ENCODE measurements around the gene RAPGEF1.
"Not testable (repeated sequence)": the region's sequence is repeated elsewhere in the genome, so short reads cannot be mapped to it uniquely, and the experiment has no call there.

The RAPGEF1 gene

DNA sequence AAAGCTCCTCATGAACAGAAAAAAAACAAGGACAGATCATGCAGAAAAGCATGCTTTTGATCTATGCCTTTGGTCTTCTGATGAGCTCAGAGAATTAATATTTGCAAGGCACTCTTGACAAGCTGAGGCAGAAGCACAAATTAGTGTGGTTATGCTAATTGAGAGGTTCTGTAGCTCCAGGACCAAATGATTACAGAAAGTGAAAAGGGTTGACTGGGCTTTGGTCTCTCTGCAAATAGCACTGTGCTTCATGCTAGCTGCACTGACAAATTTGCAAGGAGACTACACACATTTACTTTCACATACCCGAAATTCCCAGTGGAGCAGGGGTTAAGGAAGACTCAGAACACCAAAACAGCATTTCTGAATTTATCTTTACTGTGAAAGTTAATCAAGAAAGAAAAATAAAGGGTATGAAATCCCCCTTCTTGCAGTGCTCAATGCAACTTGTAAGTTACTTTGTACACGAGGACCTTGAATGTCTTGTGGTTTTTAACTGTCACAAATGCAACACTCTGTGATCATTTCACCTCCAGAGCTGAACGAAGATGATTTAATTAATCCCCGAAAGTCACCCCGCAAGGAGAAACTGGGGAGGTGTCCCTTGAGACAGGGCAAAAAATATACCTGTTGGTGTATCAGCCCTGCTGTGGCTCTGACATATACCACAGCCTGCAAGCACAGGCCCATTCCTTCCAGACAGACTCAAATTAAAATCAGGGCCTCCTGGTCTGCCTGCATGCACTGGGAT lies 11.9 kb downstream of the RAPGEF1 start:
- DNase-seq = peak in 1 of 5 experiments; percentile 69

- DNase-seq = no peak
Observed at GRCh38 chr9:131727184-131727759, 12.6 kb downstream of the RAPGEF1 start.

- DNase-seq = peak in 1 of 5 experiments; percentile 63
Observed at GRCh38 chr9:131724683-131725082, 15.2 kb downstream of the RAPGEF1 start.

GRCh38 chr9:131723632-131724031 lies 16.2 kb downstream of the RAPGEF1 start:
- DNase-seq = no peak

GRCh38 chr9:131722255-131722654 lies 17.6 kb downstream of the RAPGEF1 start:
- DNase-seq = no peak

- DNase-seq = no peak
Observed at GRCh38 chr9:131721076-131721475, 18.8 kb downstream of the RAPGEF1 start.

DNA sequence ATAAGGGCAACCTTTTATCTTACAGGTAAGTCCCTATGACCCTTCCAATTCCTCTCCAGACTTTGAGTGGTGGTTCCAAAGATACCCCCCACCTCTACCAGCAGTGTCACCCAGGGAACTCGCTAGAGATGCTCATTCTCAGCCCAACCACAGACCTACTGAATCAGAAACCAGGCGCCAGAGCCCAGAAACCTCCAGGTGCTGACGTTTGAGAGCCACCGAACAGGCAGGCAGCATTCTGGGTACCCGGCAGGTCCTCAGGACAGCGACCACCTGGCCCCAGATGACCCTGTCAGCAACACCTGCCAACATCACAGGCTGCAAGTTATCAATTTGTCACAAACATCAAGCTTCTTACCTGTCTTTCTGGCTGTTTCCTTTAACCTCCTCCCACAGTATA lies 19.5 kb downstream of the RAPGEF1 start:
- peak in 1 of 5 experiments; percentile 74 for DNase-seq

DNA sequence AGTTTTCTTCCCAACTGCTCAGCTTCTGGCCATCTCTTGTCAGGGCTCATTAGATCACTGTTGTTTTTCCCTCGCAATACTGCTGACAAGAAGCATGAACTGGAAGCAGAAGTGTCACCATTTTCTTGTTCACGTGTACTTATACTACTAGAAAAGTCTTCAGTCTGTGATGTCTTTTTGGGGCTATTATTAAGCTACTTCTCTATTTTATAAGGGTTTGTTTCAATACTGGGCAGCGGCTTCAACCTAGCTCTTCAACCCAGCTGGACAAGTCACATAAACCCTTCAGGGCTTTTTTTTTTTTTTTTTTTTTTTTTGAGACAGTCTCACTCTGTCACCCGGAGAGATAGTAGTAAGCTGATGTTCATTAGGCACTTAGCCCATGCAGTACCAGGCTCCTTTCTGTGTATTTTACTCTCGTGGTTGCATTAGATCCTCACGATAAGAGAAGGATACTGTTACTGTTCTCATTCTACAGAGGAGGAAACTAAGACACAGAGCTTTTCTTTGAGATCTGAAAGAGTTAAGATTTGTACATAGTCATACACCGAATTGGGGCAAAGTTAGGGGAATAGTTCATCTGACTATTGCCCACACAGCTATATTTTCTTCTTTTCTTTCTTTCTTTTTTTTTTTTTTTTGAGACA lies 20.5 kb downstream of the RAPGEF1 start:
- peak in 1 of 5 experiments; percentile 66 for DNase-seq

- DNase-seq = no peak
Observed at GRCh38 chr9:131717719-131718460, 22.0 kb downstream of the RAPGEF1 start.

DNA sequence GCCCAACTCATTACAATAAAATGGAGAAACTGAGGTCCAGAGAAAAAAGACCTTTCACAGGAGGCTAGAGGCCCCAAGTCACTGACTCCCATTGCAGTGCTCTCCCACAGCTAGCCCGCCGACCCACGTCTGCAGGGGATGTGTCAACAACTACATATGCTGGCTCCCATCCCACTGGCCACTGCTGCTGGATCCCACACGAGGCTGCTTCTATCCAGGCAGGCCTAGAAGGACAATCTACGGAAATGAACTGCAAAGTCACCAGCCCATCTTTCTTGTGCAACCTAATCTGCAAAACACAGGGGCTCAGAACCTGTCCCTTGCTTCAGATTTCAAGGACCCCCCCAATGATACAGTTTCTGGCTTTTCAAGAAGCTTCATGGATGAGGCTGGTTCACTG lies 24.0 kb downstream of the RAPGEF1 start:
- DNase-seq = no peak

DNA sequence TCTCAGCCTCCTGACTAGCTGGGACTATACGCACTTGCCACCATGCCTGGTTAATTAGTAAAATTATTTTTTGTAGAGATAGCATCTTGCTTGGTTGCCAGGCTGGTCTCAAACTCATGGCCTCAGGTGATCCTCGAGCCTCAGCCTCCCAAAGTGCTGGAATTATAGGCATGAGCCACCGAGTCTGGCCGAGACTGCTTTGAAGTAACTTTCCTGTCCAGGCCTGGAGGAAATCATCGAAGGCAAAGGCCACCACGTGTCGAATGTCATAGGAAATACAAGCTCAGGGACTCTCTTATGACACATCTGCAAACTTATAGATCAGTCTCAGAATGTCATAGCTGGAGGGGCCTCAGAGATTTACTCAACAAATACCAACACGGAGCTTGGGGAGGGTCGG lies 25.1 kb downstream of the RAPGEF1 start:
- DNase-seq = no peak

DNA sequence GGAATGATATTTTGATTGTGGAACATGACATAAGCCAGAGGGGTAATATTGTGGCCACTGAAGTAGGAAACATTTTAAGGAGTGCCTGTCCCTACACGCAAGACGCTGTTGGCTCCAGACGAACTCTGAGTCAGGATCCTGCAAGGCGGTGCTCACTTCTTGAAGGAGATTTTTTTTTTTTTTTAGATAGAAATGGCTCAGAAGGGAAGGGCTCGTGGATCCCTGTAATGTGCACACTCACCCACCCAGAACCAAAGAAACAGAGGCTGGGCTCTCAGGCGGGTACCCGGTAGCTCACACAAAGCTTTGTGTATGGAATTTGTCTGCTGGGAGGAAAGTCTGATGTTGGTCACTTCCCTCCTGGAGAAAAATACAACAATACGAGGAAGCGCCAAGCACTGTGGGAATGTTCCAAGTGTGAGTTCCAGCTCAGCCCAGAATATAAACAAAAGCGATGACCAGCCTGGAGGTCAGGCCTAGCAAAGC lies 25.7 kb downstream of the RAPGEF1 start:
- DNase-seq = no peak

DNA sequence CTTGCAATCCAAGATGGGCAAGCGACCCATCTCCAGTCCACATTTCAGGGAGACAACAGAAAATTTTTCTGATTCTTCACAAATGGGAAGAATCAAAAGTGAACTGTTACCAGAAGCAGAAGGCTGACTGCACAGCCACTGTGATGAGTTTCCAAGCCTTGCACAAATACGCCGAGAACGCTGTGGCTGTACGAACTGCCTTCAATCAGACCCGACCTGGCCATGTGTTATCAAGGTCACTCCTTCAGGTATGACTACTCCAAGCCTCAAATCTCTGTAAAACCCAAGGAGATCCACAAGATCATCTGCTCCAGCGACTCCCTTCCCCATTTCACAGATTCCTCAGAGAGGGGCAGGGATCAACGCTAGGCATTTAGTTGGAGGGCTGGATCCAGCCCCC lies 26.9 kb downstream of the RAPGEF1 start:
- DNase-seq = no peak

DNA sequence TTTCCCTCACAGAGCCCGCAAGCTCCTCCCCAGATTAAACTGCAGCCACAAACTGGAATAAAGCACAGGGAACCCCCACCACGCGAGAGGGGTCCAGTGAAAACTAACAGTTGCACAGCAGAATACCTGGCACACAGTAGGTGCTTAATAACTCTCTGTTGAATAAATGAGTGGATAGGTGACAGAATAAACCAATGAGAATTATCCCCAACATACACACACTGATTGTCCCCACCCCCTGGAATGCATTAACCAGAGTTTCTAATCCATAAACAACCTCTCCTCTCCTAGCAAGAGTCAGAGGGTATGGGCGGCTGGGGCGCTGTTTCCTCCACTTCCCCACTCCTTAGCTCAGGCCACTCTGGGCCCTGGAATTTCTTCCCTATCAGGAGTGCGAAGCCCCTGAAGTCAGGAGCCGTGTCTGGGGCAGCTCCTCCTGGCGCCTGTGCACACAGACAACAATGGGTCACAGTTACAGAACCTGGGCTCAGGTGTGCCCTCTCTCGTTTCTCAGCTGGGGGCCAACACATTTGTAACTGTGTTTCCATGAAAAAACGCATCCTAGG lies 27.6 kb downstream of the RAPGEF1 start:
- no peak for DNase-seq

- DNase-seq = peak in 3 of 5 experiments; percentile 42 to 81 (median 49)
Observed at GRCh38 chr9:131709771-131710431, 30.0 kb downstream of the RAPGEF1 start.

- DNase-seq = not testable (repeated sequence)
Observed at GRCh38 chr9:131709010-131709770, 30.7 kb downstream of the RAPGEF1 start.

GRCh38 chr9:131708226-131709002 lies 31.5 kb downstream of the RAPGEF1 start:
- peak in 1 of 5 experiments; percentile 33 for DNase-seq

GRCh38 chr9:131707733-131708157 lies 32.1 kb downstream of the RAPGEF1 start:
- no peak for DNase-seq

GRCh38 chr9:131707050-131707449 lies 32.8 kb downstream of the RAPGEF1 start:
- no peak for DNase-seq

DNA sequence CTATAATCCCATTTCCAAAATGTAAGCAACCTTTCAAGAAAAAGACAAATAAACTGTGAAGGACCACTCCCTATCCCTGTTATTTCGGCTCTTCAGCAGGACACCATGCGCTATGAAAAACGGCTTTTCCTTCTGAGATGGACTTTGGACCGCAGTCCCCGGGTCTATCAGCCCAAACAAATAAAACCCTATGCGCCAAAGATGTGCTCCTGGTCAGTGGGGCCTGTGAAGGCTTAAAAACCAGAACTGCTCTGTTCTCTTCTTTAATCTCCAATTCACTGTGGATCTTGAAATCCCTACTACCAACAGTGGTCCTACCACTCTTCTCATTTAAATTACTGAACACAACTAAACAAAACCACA lies 33.3 kb downstream of the RAPGEF1 start:
- DNase-seq = no peak

GRCh38 chr9:131704988-131705387 lies 34.9 kb downstream of the RAPGEF1 start:
- DNase-seq = no peak

Data from T-helper 2 cell (primary cell).